Measurements from ENCODE around the gene COA3.
A peak's percentile ranks its signal among the peaks of the same experiment; 100 is the strongest.

The COA3 gene

GRCh38 chr17:42750739-42751344 lies 47.7 kb downstream of the COA3 start:
- Histone ChIP-seq H3K36me3 (no peaks in the 10 kb centered on the region), H3K4me3 (no peak overlapping the region), H3K9me3 (no peaks in the 10 kb centered on the region), H3K27ac (peak overlapping the region in 1 of 2 donors; percentile 11), H3K4me1 (no peaks in the 10 kb centered on the region), H3K27me3 (peaks cover 0 to 14% of the 10 kb centered on the region in 2 donors)
- intact Hi-C loops (cut with DNase I; ENCODE audit: low total_unique reads): no loop called here
- no peak for DNase-seq
- TF ChIP-seq, protein P1, sequence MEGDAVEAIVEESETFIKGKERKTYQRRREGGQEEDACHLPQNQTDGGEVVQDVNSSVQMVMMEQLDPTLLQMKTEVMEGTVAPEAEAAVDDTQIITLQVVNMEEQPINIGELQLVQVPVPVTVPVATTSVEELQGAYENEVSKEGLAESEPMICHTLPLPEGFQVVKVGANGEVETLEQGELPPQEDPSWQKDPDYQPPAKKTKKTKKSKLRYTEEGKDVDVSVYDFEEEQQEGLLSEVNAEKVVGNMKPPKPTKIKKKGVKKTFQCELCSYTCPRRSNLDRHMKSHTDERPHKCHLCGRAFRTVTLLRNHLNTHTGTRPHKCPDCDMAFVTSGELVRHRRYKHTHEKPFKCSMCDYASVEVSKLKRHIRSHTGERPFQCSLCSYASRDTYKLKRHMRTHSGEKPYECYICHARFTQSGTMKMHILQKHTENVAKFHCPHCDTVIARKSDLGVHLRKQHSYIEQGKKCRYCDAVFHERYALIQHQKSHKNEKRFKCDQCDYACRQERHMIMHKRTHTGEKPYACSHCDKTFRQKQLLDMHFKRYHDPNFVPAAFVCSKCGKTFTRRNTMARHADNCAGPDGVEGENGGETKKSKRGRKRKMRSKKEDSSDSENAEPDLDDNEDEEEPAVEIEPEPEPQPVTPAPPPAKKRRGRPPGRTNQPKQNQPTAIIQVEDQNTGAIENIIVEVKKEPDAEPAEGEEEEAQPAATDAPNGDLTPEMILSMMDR (IDR thresholded peaks at IDR 0.05): no peak

- Histone ChIP-seq H3K4me1 (peaks cover 0 to 4% (median 2%) of the 10 kb centered on the region in 4 donors), H3K36me3 (no peaks in the 10 kb centered on the region), H3K4me3 (no peak overlapping the region), H3K9me3 (no peaks in the 10 kb centered on the region), H3K27ac (peak overlapping the region; percentile 16 to 41), H3K27me3 (peaks cover 0 to 4% of the 10 kb centered on the region in 2 donors)
- TF ChIP-seq, protein P1 (IDR thresholded peaks at IDR 0.05): no peak
- intact Hi-C loops (cut with DNase I; ENCODE audit: low total_unique reads): no loop called here
- DNase-seq: peak in 1 of 2 donors; percentile 49
Observed at GRCh38 chr17:42748908-42749798, 49.4 kb downstream of the COA3 start.

DNA sequence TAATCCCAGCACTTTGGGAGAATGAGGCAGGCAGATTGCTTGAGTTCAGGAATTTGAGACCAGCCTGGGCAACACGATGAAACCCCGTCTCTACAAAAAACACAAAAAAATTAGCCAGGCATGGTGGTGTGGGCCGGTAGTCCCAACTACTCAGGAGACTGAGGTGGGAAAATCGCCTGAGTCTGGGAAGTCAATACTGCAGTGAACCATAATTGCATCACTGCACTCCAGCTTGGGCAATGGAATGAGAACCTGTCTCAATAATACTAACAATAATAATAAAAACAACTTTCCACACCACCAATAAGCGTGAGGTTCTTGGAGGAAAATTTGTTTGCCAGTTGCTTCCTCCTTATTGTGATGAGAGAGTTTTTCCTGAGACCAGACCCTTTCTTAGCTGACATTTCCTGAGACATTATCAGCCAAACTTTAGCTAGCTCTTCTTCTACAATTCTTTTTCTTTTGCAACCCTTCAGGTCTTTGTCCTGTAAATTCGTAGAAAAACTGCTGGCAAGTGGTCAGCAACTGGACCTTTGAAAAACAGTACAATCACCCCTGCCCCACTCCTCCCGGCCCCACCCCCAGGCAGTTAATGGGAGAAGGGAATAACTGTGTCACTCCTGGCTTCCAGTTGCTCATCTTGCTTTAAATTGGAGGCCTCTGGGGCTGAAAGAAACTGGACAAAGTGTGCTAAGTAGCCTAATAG lies 50.1 kb downstream of the COA3 start:
- Histone ChIP-seq H3K4me3 (no peak overlapping the region), H3K27ac (no peak overlapping the region), H3K4me1 (peaks cover 0 to 11% (median 7%) of the 10 kb centered on the region in 4 donors), H3K9me3 (no peaks in the 10 kb centered on the region), H3K27me3 (peaks cover 0 to 4% of the 10 kb centered on the region in 2 donors), H3K36me3 (no peaks in the 10 kb centered on the region)
- intact Hi-C loops (cut with DNase I; ENCODE audit: low total_unique reads): no loop called here
- DNase-seq: peak in 1 of 2 donors; percentile 73
- TF ChIP-seq, protein P1 (IDR thresholded peaks at IDR 0.05): no peak
